Chondrocyte (in vitro differentiated cells): Measurements from ENCODE around the gene CRISPLD2. TPM values are rescaled to one million over a fixed set of nuclear protein-coding genes. Genes with fewer than 3 reads are reported as not detected.

ENCODE experiments used
- DNase-seq: peaks from one replicate; pipeline ENCODE4 v3.0.0; 2021; ENCODE audit warnings: mixed read lengths, low spot score
- H3K27ac Mint-ChIP-seq: one replicate; pipeline ENCODE4 v1.8.0; 2021; ENCODE audit warnings: mild to moderate bottlenecking, moderate library complexity, mixed read lengths; ENCODE audit not compliant: unreplicated experiment
- H3K27me3 Mint-ChIP-seq: 2 replicates; pipeline ENCODE4 v1.8.0; 2021; ENCODE audit warnings: low read depth, mixed read lengths
- H3K36me3 Mint-ChIP-seq: 2 replicates; pipeline ENCODE4 v1.8.0; 2021; ENCODE audit warnings: low read depth, mixed read lengths
- H3K4me1 Mint-ChIP-seq: 2 replicates; pipeline ENCODE4 v1.8.0; 2021; ENCODE audit warnings: low read depth, mild to moderate bottlenecking, mixed read lengths
- H3K4me3 Mint-ChIP-seq: one replicate; pipeline ENCODE4 v1.8.0; 2021; ENCODE audit warnings: mild to moderate bottlenecking, moderate library complexity, mixed read lengths; ENCODE audit not compliant: unreplicated experiment
- H3K9me3 Mint-ChIP-seq: 2 replicates; pipeline ENCODE4 v1.8.0; 2021; ENCODE audit warnings: low read depth, mixed read lengths
- CTCF ChIP-seq: fragments of 200-600 bp; sonication (generic); IDR thresholded peaks from 2 replicates; pipeline ENCODE4 v1.5.0; 2021; ENCODE audit warnings: antibody characterized with exemption, mild to moderate bottlenecking, moderate library complexity
- total RNA-seq: library from RNA; stranded (reverse); gene quantifications from 3 replicates; pipeline ENCODE4 v1.2.1, GENCODE V29; 2021

CRISPLD2 gene
- total RNA-seq, 1 donor from 2014 or later = 12.1 TPM

DNA sequence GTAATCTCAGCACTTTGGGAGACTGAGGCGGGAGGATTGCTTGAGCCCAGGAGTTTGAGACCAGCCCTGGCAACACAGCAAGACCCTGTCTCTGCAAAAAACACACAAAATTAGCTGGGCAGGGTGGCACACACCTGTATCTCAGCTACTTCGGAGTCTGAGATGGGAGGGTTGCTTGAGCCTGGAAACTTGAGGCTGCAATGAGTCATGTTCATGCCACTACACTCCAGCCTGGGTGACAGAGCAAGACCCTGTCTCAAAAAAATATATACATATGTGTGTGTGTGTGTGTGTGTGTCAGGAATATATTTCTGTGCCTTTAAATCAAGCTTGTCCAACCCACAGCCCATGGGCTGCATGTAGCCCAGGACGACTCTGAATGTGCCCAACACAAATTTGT lies 55.2 kb downstream of the CRISPLD2 start:
- no peaks in the 10 kb centered on the region for H3K4me1 Mint-ChIP-seq
- H3K27me3 Mint-ChIP-seq = no peaks in the 10 kb centered on the region
- H3K36me3 Mint-ChIP-seq = peaks cover 5% of the 10 kb centered on the region
- H3K9me3 Mint-ChIP-seq = no peaks in the 10 kb centered on the region
- no peak for DNase-seq
- no peak overlapping the region for H3K27ac Mint-ChIP-seq
- H3K4me3 Mint-ChIP-seq = no peak overlapping the region
- TF ChIP-seq CTCF = no peak

GRCh38 chr16:84875846-84876245 lies 56.1 kb downstream of the CRISPLD2 start:
- H3K27me3 Mint-ChIP-seq = no peaks in the 10 kb centered on the region
- no peak overlapping the region for H3K27ac Mint-ChIP-seq
- no peaks in the 10 kb centered on the region for H3K9me3 Mint-ChIP-seq
- peaks cover 5% of the 10 kb centered on the region for H3K36me3 Mint-ChIP-seq
- no peak for TF ChIP-seq CTCF
- no peak overlapping the region for H3K4me3 Mint-ChIP-seq
- no peak for DNase-seq
- no peaks in the 10 kb centered on the region for H3K4me1 Mint-ChIP-seq

- Mint-ChIP-seq H3K36me3 (peaks cover 8% of the 10 kb centered on the region), H3K4me3 (no peak overlapping the region), H3K9me3 (peaks cover 2% of the 10 kb centered on the region), H3K27me3 (no peaks in the 10 kb centered on the region), H3K27ac (no peak overlapping the region), H3K4me1 (peaks cover 5% of the 10 kb centered on the region)
- DNase-seq = no peak
- no peak for TF ChIP-seq CTCF
Measured at GRCh38 chr16:84876873-84877606, 57.3 kb downstream of the CRISPLD2 start.

- Mint-ChIP-seq H3K27ac (no peak overlapping the region), H3K27me3 (no peaks in the 10 kb centered on the region), H3K9me3 (peaks cover 3% of the 10 kb centered on the region), H3K4me1 (peaks cover 10% of the 10 kb centered on the region), H3K4me3 (no peak overlapping the region), H3K36me3 (peaks cover 10% of the 10 kb centered on the region)
- no peak for TF ChIP-seq CTCF
- no peak for DNase-seq
Measured at GRCh38 chr16:84878770-84879169, 59.0 kb downstream of the CRISPLD2 start.

DNA sequence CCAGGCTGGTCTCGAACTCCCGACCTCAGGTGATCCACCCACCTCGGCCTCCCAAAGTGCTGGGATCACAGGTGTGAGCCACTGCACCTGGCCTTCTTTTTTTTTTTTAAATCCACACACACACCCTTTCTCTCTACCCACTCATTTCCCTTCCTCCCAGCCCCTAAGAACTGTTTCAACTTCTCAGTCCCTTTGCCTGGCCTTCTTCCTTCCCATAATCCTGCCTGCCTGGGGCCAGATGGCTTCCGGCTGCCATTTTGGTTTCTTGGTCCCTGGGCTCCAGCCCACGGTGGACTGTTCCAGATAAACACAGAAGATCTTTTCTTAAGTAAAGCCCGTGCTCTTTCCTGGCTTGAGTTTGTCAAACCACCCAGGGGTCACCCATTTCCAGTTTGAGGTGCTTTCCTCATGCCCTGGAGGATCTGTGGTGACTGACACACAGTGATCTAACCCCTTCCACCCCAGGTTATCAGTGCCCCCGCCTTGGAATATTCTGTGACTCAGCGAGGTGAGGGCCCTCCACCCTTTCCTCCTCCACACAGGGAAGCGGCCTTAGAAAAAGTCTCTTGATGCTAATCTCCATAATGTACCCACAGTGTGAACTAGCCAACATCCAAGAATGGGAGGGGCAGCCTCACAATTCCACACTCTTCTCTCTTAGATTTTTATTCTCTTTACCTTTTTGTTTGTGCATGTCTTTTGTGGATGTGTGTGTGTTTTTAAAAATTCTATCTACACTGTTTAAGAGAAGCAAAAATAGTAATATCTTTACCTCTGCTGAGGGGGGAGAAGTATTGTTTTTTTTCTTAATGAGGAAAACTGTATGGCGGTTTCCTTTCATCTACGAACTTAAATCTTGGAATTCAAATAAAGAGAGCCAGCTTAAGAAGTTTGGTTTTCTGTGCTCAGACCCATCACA lies 60.0 kb downstream of the CRISPLD2 start:
- H3K9me3 Mint-ChIP-seq = peaks cover 3% of the 10 kb centered on the region
- peaks cover 9% of the 10 kb centered on the region for H3K36me3 Mint-ChIP-seq

More for the DNA sequence above, 60.0 kb downstream of the CRISPLD2 start:
- Mint-ChIP-seq H3K4me1 (peaks cover 13% of the 10 kb centered on the region), H3K27me3 (no peaks in the 10 kb centered on the region), H3K27ac (no peak overlapping the region), H3K4me3 (no peak overlapping the region)
- TF ChIP-seq CTCF = no peak
- DNase-seq = no peak
